AG04450 (cell line): ENCODE measurements around the gene SFI1. TPM values are rescaled to one million over a fixed set of nuclear protein-coding genes. Genes with fewer than 3 reads are reported as not detected.

Experiments used
- CTCF ChIA-PET: fragments of 300-600, 350-600 bp; formaldehyde crosslinking; extraction: SDS; loops from one replicate; lab custom pipeline; 2022; ENCODE audit warnings: antibody characterized with exemption, inconsistent platforms; lab: Charles Lee
- POLR2A ChIA-PET: fragments of 350-600 bp; formaldehyde crosslinking; extraction: SDS; loops from one replicate; lab custom pipeline; 2021; ENCODE audit warnings: antibody characterized with exemption, inconsistent platforms; lab: Yijun Ruan, JAX
- DNase-seq: peaks from one replicate; pipeline ENCODE4 v3.0.0-alpha.2; 2011; ENCODE audit warnings: low read depth, low spot score
- H3K27ac ChIP-seq: one replicate; pipeline ENCODE4 v1.5.1; 2012; ENCODE audit warnings: low read depth, low read length, control low read depth
- H3K27me3 ChIP-seq: one replicate; pipeline ENCODE4 v1.6.0; 2012; ENCODE audit warnings: low read length; ENCODE audit not compliant: control insufficient read depth, insufficient read depth
- H3K4me3 ChIP-seq: 2 replicates; pipeline ENCODE4 v1.5.1; 2011; ENCODE audit warnings: mild to moderate bottlenecking, low read depth, low read length, control low read depth
- H3K9me3 ChIP-seq: 2 replicates; pipeline ENCODE4 v1.5.1; 2012; ENCODE audit warnings: low read length; ENCODE audit not compliant: control insufficient read depth, insufficient read depth
- CTCF ChIP-seq: IDR thresholded peaks from 2 replicates; pipeline ENCODE4 v1.5.1; 2011; ENCODE audit warnings: low read depth, low read length, control low read depth, inconsistent platforms
- polyA plus RNA-seq: library from polyadenylated mRNA; depleted of rRNA; stranded (reverse); fragments of >200 nt; gene quantifications from 2 replicates; pipeline ENCODE4 v1.2.3, GENCODE V29; 2011

The SFI1 gene
- polyA plus RNA-seq, 1 experiment: 4.1 TPM

GRCh38 chr22:31646186-31647019, 150.1 kb downstream of the SFI1 start:
- H3K9me3 ChIP-seq: no peaks in the 10 kb centered on the region
- no peak for TF ChIP-seq CTCF
- CTCF ChIA-PET: interaction anchor here (1.5 kb wide), 1 partner anchor 19 kb away, joined by 4 read pairs; no protein-coding TSS in a partner anchor
- H3K4me3 ChIP-seq: no peak overlapping the region
- no peaks in the 10 kb centered on the region for H3K27me3 ChIP-seq
- peak; percentile 96 for DNase-seq
- POLR2A ChIA-PET: interaction anchor here (0.7 to 1.8 kb wide), 4 partner anchors 15 to 183 kb away, joined by 3 to 5 read pairs (median 4); partner anchors contain the start of gene PISD
- H3K27ac ChIP-seq: peak overlapping the region; percentile 95

GRCh38 chr22:31647066-31647465, 150.7 kb downstream of the SFI1 start:
- POLR2A ChIA-PET: interaction anchor here (1.0 to 1.8 kb wide), 3 partner anchors 15 to 45 kb away, joined by 4 to 5 read pairs (median 5); partner anchors contain the start of gene PISD

GRCh38 chr22:31647523-31648320, 151.4 kb downstream of the SFI1 start:
- Histone ChIP-seq H3K4me3 (no peak overlapping the region), H3K9me3 (no peaks in the 10 kb centered on the region), H3K27me3 (no peaks in the 10 kb centered on the region), H3K27ac (peak overlapping the region; percentile 95)
- ChIA-PET POLR2A (interaction anchor here (1.8 kb wide), 1 partner anchor 14 kb away, joined by 5 read pairs; the partner anchor contains the start of gene PISD), CTCF (no interaction called here)
- no peak for TF ChIP-seq CTCF
- DNase-seq: peak; percentile 72

More at GRCh38 chr22:31647066-31647465, 150.7 kb downstream of the SFI1 start:
- Histone ChIP-seq H3K27me3 (no peaks in the 10 kb centered on the region), H3K9me3 (no peaks in the 10 kb centered on the region), H3K27ac (peak overlapping the region; percentile 95), H3K4me3 (no peak overlapping the region)
- CTCF ChIA-PET: interaction anchor here (1.5 kb wide), 1 partner anchor 19 kb away, joined by 4 read pairs; no protein-coding TSS in a partner anchor
- no peak for DNase-seq
- TF ChIP-seq CTCF: no peak

- Histone ChIP-seq H3K4me3 (no peak overlapping the region), H3K27ac (peak overlapping the region; percentile 81), H3K9me3 (no peaks in the 10 kb centered on the region), H3K27me3 (no peaks in the 10 kb centered on the region)
- TF ChIP-seq CTCF: no peak
- peak; percentile 57 for DNase-seq
- CTCF ChIA-PET: no interaction called here
- POLR2A ChIA-PET: interaction anchor here (0.5 to 0.7 kb wide), 4 partner anchors 19 to 100 kb away, joined by 3 to 6 read pairs (median 4); no protein-coding TSS in a partner anchor
Measured at GRCh38 chr22:31650391-31650790, 154.1 kb downstream of the SFI1 start.
